Spleen (tissue), 11 donors: ENCODE measurements around the gene ZNF467. TPM values are rescaled to one million over a fixed set of nuclear protein-coding genes. Genes with fewer than 3 reads are reported as not detected.

Source experiments
- DNase-seq: peaks from one replicate; pipeline ENCODE4 v3.0.0-alpha.2; 2020
- H3K27ac ChIP-seq, 8 donors: fragments of 200-600 bp; sonication (generic) in 7 of 8; 1 replicate in 4 of 8; 2 replicates in 4 of 8; pipeline versions ENCODE4 v1.5.0 to v1.8.0; 2016 to 2021; ENCODE audit warnings: inconsistent platforms in 4 of 8, mild to moderate bottlenecking in 4 of 8, moderate library complexity in 1 of 8
- H3K27me3 ChIP-seq, 7 donors: fragments of 200-600 bp; sonication (generic) in 6 of 7; replicated peaks in 1 of 7; 1 replicate in 4 of 7; 2 replicates in 3 of 7; pipeline versions ENCODE4 v1.5.0 to v1.8.0; 2016 to 2021; ENCODE audit warnings: inconsistent platforms in 3 of 7, mild to moderate bottlenecking in 1 of 7
- H3K36me3 ChIP-seq, 6 donors: fragments of 200-600 bp; sonication (generic) in 5 of 6; 1 replicate in 4 of 6; 2 replicates in 2 of 6; pipeline versions ENCODE4 v1.5.0 to v1.8.0; 2016 to 2021; ENCODE audit warnings: inconsistent platforms in 2 of 6
- H3K4me1 ChIP-seq, 6 donors: fragments of 200-600 bp; sonication (generic) in 5 of 6; 1 replicate in 3 of 6; 2 replicates in 3 of 6; pipeline versions ENCODE4 v1.5.0 to v1.8.0; 2016 to 2021; ENCODE audit warnings: inconsistent platforms in 3 of 6
- H3K4me3 ChIP-seq, 8 donors: fragments of 200-600 bp; sonication (generic) in 7 of 8; 1 replicate in 4 of 8; 2 replicates in 4 of 8; pipeline versions ENCODE4 v1.5.0 to v1.8.0; 2016 to 2021; ENCODE audit warnings: inconsistent platforms in 4 of 8, mild to moderate bottlenecking in 4 of 8, moderate library complexity in 2 of 8
- H3K9me3 ChIP-seq, 8 donors: fragments of 200-600 bp; sonication (generic) in 7 of 8; 1 replicate in 4 of 8; 2 replicates in 4 of 8; pipeline versions ENCODE4 v1.5.0 to v1.8.0; 2016 to 2021; ENCODE audit warnings: inconsistent platforms in 4 of 8
- CTCF ChIP-seq, 11 experiments: fragments of 200-600 bp in 7 of 11; fragments of 450-650 bp in 4 of 11; sonication (generic) in 4 of 11; IDR thresholded peaks in 8 of 11; conservative IDR thresholded peaks in 3 of 11; 1 replicate in 7 of 11; 2 replicates in 4 of 11; pipeline versions ENCODE4 v1.4.0 to v1.8.0; 2016 to 2021; ENCODE audit warnings: antibody characterized with exemption in 11 of 11, inconsistent platforms in 4 of 11, mild to moderate bottlenecking in 1 of 11
- POLR2A ChIP-seq, 3 donors: fragments of 450-650 bp; IDR thresholded peaks; one replicate each; pipeline ENCODE4 v1.5.1; 2017; ENCODE audit warnings: antibody characterized with exemption in 3 of 3, mild to moderate bottlenecking in 1 of 3
- POLR2AphosphoS5 ChIP-seq, 3 donors: sonication (generic); formaldehyde crosslinking; IDR thresholded peaks; one replicate each; pipeline ENCODE4 v1.5.1; 2017; ENCODE audit warnings: antibody characterized with exemption in 3 of 3
- WGBS, 5 donors: extraction: QIAGEN DNeasy Blood & Tissue Kit in 3 of 5; methylation state at CpG; one replicate each; pipeline versions ENCODE4 v1.1.5 to v1.1.7; 2013 to 2018; 5-methylcytosine and 5-hydroxymethylcytosine counted together
- intact Hi-C: fragments of 100-400 bp; cut with DNase I; formaldehyde crosslinking; loops from one replicate; pipeline ENCODE4 v1.15.0; 2023; ENCODE audit warnings: low total_unique reads
- polyA plus RNA-seq, 3 donors: library from polyadenylated mRNA; stranded (reverse); fragments of 200-250 nt; gene quantifications; one replicate each; pipeline ENCODE4 v1.2.1, GENCODE V29; 2013
- total RNA-seq, 7 donors: library from RNA; depleted of rRNA in 3 of 7; stranded (reverse); fragments of >200 nt in 3 of 7; fragmentation: NEBNext Ultra II Directional in 4 of 7; extraction: Animal tissue kit (Norgen Biotek cat#: 25700) in 4 of 7; gene quantifications; one replicate each; pipeline versions ENCODE4 v1.1.0 to v1.2.1, GENCODE V29; 2016 to 2021
- donor health status: healthy with polysubstance abuse.
- donor health status: DM: no; HTN: no; CAD: no; lungs with moderate emphysema.
- donor health status: DM: no; HTN: no; CAD: no.
- donor health status: Bipolar disorder and iron deficiency.
- donor health status: healthy.
- donor health status: DM: no; HTN: no; CAD: no.
- donor health status: DM: yes; HTN: yes; CAD: no.

The ZNF467 gene
- total and polyA plus RNA-seq, 10 donors = 6.0 to 48.5 (median 31.3) TPM

GRCh38 chr7:149770728-149771636, 2.4 kb downstream of the ZNF467 start:
- peak overlapping the region; percentile 34 to 86 (median 56) for H3K4me3 ChIP-seq
- intact Hi-C loops = no loop called here
- 40 to 56% (median 50%) methylated on average over 10 to 16 of the region's 16 CpGs for WGBS, 5 donors

GRCh38 chr7:149769915-149770314, 3.5 kb downstream of the ZNF467 start:
- no peak for DNase-seq
- Histone ChIP-seq H3K36me3 (peaks cover 0 to 59% (median 32%) of the 10 kb centered on the region in 6 donors), H3K27ac (no peak overlapping the region), H3K9me3 (no peaks in the 10 kb centered on the region), H3K27me3 (peaks cover 0 to 18% (median 0%) of the 10 kb centered on the region in 7 donors), H3K4me3 (no peak overlapping the region), H3K4me1 (peaks cover 8 to 49% (median 23%) of the 10 kb centered on the region in 6 donors)
- TF ChIP-seq CTCF (IDR thresholded peaks at IDR 0.05 in 8 of 11, conservative IDR thresholded peaks at IDR 0.05 in 3 of 11) (no peak), POLR2AphosphoS5 (IDR thresholded peaks at IDR 0.05) (no peak), POLR2A (IDR thresholded peaks at IDR 0.05) (no peak)
- 92 to 100% (median 95%) methylated on average over 2 of the region's 2 CpGs for WGBS, 5 donors
- intact Hi-C loops = no loop called here

More at GRCh38 chr7:149770728-149771636, 2.4 kb downstream of the ZNF467 start:
- peak; percentile 90 for DNase-seq
- Histone ChIP-seq H3K27ac (peak overlapping the region in 7 of 8 donors; percentile 43 to 96 (median 81)), H3K4me1 (peaks cover 14 to 59% (median 31%) of the 10 kb centered on the region in 6 donors), H3K27me3 (peaks cover 0 to 18% (median 0%) of the 10 kb centered on the region in 7 donors), H3K9me3 (no peaks in the 10 kb centered on the region), H3K36me3 (peaks cover 0 to 49% (median 22%) of the 10 kb centered on the region in 6 donors)
- TF ChIP-seq POLR2A (IDR thresholded peaks at IDR 0.05) = no peak
- TF ChIP-seq POLR2AphosphoS5 (IDR thresholded peaks at IDR 0.05) = no peak
- TF ChIP-seq CTCF (IDR thresholded peaks at IDR 0.05 in 8 of 11, conservative IDR thresholded peaks at IDR 0.05 in 3 of 11) = no peak

- intact Hi-C loops = no loop called here
- TF ChIP-seq POLR2AphosphoS5 (IDR thresholded peaks at IDR 0.05) (peak in 1 of 3 donors; percentile 18), POLR2A (IDR thresholded peaks at IDR 0.05) (no peak)
- DNase-seq = no peak
- H3K36me3 ChIP-seq = peaks cover 0 to 69% (median 37%) of the 10 kb centered on the region in 6 donors
- H3K27ac ChIP-seq = no peak overlapping the region
- WGBS, 5 donors = 87 to 96% (median 94%) methylated on average over 7 of the region's 7 CpGs
- H3K4me3 ChIP-seq = no peak overlapping the region
- no peaks in the 10 kb centered on the region for H3K9me3 ChIP-seq
- H3K27me3 ChIP-seq = peaks cover 0 to 15% (median 0%) of the 10 kb centered on the region in 7 donors
- H3K4me1 ChIP-seq = peaks cover 4 to 39% (median 14%) of the 10 kb centered on the region in 6 donors
These were observed 4.5 kb downstream of the ZNF467 start for GRCh38 chr7:149768931-149769330.

- 78 to 93% (median 89%) methylated on average over 6 to 8 of the region's 8 CpGs for WGBS, 5 donors
These were observed 6.3 kb downstream of the ZNF467 start for GRCh38 chr7:149767068-149767467.

More at GRCh38 chr7:149767068-149767467, 6.3 kb downstream of the ZNF467 start:
- Histone ChIP-seq H3K4me3 (no peak overlapping the region), H3K4me1 (peaks cover 4 to 24% (median 11%) of the 10 kb centered on the region in 6 donors), H3K9me3 (no peaks in the 10 kb centered on the region), H3K27me3 (no peaks in the 10 kb centered on the region), H3K27ac (no peak overlapping the region), H3K36me3 (peaks cover 0 to 75% (median 37%) of the 10 kb centered on the region in 6 donors)
- DNase-seq = no peak
- TF ChIP-seq POLR2AphosphoS5 (IDR thresholded peaks at IDR 0.05) (no peak), POLR2A (IDR thresholded peaks at IDR 0.05) (no peak), CTCF (IDR thresholded peaks at IDR 0.05 in 8 of 11, conservative IDR thresholded peaks at IDR 0.05 in 3 of 11) (no peak)
- intact Hi-C loops = no loop called here
